ENCODE measurements around the gene SCARF2. TPM values are rescaled to one million over a fixed set of nuclear protein-coding genes. Genes with fewer than 3 reads are reported as not detected.
"Not testable (repeated sequence)": the region's sequence is repeated elsewhere in the genome, so short reads cannot be mapped to it uniquely, and the experiment has no call there.

The SCARF2 gene
- total and polyA plus RNA-seq, 3 donors from 2014 or later = 3.3 to 12.3 (median 10.4) TPM

GRCh38 chr22:20384865-20385264 lies 52.8 kb downstream of the SCARF2 start:
- TF ChIP-seq POLR2A (IDR thresholded peaks at IDR 0.05) = no peak
- no peak for TF ChIP-seq CTCF (IDR thresholded peaks at IDR 0.05)
- no peaks in the 10 kb centered on the region for H3K27me3 ChIP-seq
- no peak for DNase-seq
- H3K36me3 ChIP-seq (ENCODE audit: low read depth, missing control alignments) = no peaks in the 10 kb centered on the region
- 90 to 94% methylated on average over 6 of the region's 6 CpGs for WGBS, 2 donors
- H3K9me3 ChIP-seq = no peaks in the 10 kb centered on the region
- intact Hi-C loops (cut with DNase I; ENCODE audit: low total_unique reads) = no loop called here
- no peak overlapping the region for H3K4me3 ChIP-seq
- H3K27ac ChIP-seq = no peak overlapping the region
- no peaks in the 10 kb centered on the region for H3K4me1 ChIP-seq

GRCh38 chr22:20384171-20384570 lies 53.5 kb downstream of the SCARF2 start:
- H3K27ac ChIP-seq = no peak overlapping the region
- H3K4me1 ChIP-seq = no peaks in the 10 kb centered on the region
- H3K27me3 ChIP-seq = no peaks in the 10 kb centered on the region
- TF ChIP-seq CTCF (IDR thresholded peaks at IDR 0.05) (no peak), POLR2A (IDR thresholded peaks at IDR 0.05) (no peak)
- intact Hi-C loops (cut with DNase I; ENCODE audit: low total_unique reads) = no loop called here
- no peaks in the 10 kb centered on the region for H3K9me3 ChIP-seq
- H3K36me3 ChIP-seq (ENCODE audit: low read depth, missing control alignments) = no peaks in the 10 kb centered on the region
- 56 to 89% methylated on average over 2 of the region's 2 CpGs for WGBS, 2 donors
- no peak for DNase-seq
- H3K4me3 ChIP-seq = no peak overlapping the region

GRCh38 chr22:20383538-20383937 lies 54.1 kb downstream of the SCARF2 start:
- Histone ChIP-seq H3K27me3 (no peaks in the 10 kb centered on the region), H3K27ac (no peak overlapping the region), H3K4me1 (no peaks in the 10 kb centered on the region), H3K9me3 (no peaks in the 10 kb centered on the region), H3K4me3 (no peak overlapping the region), H3K36me3 (ENCODE audit: low read depth, missing control alignments) (no peaks in the 10 kb centered on the region)
- WGBS, 2 donors = 88 to 90% methylated on average over 9 of the region's 9 CpGs
- DNase-seq = no peak
- intact Hi-C loops (cut with DNase I; ENCODE audit: low total_unique reads) = no loop called here
- no peak for TF ChIP-seq POLR2A (IDR thresholded peaks at IDR 0.05)
- no peak for TF ChIP-seq CTCF (IDR thresholded peaks at IDR 0.05)

GRCh38 chr22:20380486-20380885 lies 57.1 kb downstream of the SCARF2 start:
- H3K9me3 ChIP-seq = no peaks in the 10 kb centered on the region
- H3K4me3 ChIP-seq = no peak overlapping the region
- H3K36me3 ChIP-seq (ENCODE audit: low read depth, missing control alignments) = no peaks in the 10 kb centered on the region
- intact Hi-C loops (cut with DNase I; ENCODE audit: low total_unique reads) = no loop called here
- no peaks in the 10 kb centered on the region for H3K27me3 ChIP-seq
- no peak for DNase-seq
- WGBS, 2 donors = 43 to 62% methylated on average over 1 of the region's 1 CpG
- TF ChIP-seq CTCF (IDR thresholded peaks at IDR 0.05) (no peak), POLR2A (IDR thresholded peaks at IDR 0.05) (no peak)
- H3K4me1 ChIP-seq = no peaks in the 10 kb centered on the region
- H3K27ac ChIP-seq = no peak overlapping the region

- DNase-seq; H3K4me3 ChIP-seq; H3K36me3 ChIP-seq (ENCODE audit: low read depth, missing control alignments); intact Hi-C loops (cut with DNase I; ENCODE audit: low total_unique reads); H3K9me3 ChIP-seq; H3K27ac ChIP-seq; H3K4me1 ChIP-seq; H3K27me3 ChIP-seq: not testable (repeated sequence)
- WGBS, 2 donors = 92 to 98% methylated on average over 5 of the region's 5 CpGs
Measured at GRCh38 chr22:20378684-20379083, 58.9 kb downstream of the SCARF2 start.

Data from testis (tissue), 3 donors.